DOHH2 (cell line): Measurements from ENCODE around the gene KRR1.

ENCODE experiments used
- EZH2phosphoT487 ChIP-seq: fragments of 200-600 bp; sonication (generic); IDR thresholded peaks from 2 replicates; pipeline ENCODE4 v1.6.1; 2017; ENCODE audit warnings: borderline replicate concordance, mild to moderate bottlenecking, antibody characterized with exemption, low read length, moderate library complexity, mixed read lengths
- TF ChIP-seq, protein P1 (sequence below): fragments of 200-600 bp; sonication (generic); IDR thresholded peaks from one replicate; pipeline ENCODE4 v1.5.1; 2014; ENCODE audit warnings: antibody characterized with exemption, mild to moderate bottlenecking, low read depth, low read length; ENCODE audit not compliant: poor library complexity, severe bottlenecking

GRCh38 chr12:75487308-75487707 is 24.1 kb downstream of the KRR1 start:
- TF ChIP-seq, protein P1, sequence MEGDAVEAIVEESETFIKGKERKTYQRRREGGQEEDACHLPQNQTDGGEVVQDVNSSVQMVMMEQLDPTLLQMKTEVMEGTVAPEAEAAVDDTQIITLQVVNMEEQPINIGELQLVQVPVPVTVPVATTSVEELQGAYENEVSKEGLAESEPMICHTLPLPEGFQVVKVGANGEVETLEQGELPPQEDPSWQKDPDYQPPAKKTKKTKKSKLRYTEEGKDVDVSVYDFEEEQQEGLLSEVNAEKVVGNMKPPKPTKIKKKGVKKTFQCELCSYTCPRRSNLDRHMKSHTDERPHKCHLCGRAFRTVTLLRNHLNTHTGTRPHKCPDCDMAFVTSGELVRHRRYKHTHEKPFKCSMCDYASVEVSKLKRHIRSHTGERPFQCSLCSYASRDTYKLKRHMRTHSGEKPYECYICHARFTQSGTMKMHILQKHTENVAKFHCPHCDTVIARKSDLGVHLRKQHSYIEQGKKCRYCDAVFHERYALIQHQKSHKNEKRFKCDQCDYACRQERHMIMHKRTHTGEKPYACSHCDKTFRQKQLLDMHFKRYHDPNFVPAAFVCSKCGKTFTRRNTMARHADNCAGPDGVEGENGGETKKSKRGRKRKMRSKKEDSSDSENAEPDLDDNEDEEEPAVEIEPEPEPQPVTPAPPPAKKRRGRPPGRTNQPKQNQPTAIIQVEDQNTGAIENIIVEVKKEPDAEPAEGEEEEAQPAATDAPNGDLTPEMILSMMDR, result no peak
- TF ChIP-seq EZH2phosphoT487, result no peak
